CD4-positive, alpha-beta T cell treated with Interleukin-6 for 4 hours (primary cell): ENCODE data around the gene TMEM109.

Experiments used
- DNase-seq: peaks from one replicate; pipeline ENCODE4 v3.0.0-alpha.2; 2020; ENCODE audit warnings: mixed read lengths

The TMEM109 gene

DNA sequence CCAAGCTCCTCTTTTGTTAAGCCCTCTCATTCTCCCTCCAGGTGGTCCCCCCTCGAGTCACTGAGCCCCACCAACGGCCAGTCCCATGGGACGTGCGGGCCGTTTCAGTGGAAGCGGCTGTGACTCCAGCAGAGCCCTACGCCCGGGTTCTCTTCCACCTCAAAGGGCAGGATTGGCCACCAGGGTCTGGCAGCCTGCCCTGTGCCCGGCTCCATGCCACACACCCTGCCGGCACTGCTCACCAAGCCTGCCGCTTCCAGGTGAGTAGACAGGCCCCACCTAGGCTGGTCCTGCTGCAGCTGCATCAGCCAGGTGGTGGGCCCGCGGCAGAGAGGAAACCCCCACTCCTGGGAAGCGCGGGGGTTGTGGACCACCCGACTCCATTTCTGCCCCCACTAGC, 13.6 kb downstream of the TMEM109 start:
- DNase-seq, result no peak

DNA sequence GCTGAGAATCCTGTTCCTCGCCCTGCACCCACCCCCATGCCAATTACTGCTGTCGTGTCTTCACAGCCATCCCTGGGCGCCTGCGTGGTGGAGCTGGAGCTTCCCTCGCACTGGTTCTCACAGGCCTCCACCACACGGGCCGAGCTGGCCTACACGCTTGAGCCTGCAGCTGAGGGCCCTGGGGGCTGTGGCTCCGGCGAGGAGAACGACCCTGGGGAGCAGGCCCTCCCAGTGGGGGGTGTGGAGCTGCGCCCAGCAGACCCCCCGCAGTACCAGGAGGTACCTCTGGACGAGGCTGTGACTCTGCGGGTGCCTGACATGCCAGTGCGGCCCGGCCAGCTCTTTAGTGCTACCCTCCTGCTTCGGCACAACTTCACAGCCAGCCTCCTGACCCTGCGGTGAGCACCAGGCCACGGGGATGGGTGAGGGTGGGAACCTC, 14.6 kb downstream of the TMEM109 start:
- DNase-seq, result no peak

DNA sequence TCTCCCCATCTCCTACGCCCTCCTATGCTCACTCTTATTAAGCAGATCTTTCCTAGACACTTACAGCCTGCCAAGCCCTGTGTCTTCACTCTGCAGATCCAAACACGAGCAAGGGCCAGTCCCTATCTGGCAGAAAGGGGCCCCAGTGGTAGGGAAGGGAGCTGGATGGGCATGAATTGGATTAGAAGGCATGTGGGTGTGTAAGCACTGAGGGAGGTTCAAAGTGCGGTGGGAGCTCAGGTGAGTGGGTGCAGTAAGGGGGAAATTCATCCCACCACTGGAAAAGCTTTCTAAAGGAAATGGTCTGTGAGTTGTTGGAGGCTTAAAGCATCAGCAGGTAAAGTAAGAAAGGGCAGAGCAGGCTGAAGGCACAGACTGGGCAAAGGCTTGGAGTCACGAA, 15.8 kb downstream of the TMEM109 start:
- DNase-seq, result no peak

DNA sequence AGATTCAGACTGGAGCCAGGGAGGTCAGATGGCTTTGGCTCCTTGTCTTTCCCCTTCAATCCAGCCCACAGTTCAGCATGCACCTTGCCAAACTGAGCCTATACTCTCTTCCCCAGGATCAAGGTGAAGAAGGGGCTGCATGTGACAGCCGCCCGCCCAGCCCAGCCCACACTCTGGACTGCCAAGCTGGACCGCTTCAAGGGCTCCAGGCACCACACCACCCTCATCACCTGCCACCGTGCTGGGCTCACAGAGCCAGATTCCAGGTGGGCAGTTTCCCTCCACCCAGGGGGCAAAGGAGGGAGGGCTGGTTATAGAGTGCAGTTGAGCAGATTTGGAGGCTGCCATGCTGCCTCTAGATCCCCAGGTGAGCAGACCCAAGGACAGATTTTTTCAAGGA, 16.4 kb downstream of the TMEM109 start:
- no peak for DNase-seq

DNA sequence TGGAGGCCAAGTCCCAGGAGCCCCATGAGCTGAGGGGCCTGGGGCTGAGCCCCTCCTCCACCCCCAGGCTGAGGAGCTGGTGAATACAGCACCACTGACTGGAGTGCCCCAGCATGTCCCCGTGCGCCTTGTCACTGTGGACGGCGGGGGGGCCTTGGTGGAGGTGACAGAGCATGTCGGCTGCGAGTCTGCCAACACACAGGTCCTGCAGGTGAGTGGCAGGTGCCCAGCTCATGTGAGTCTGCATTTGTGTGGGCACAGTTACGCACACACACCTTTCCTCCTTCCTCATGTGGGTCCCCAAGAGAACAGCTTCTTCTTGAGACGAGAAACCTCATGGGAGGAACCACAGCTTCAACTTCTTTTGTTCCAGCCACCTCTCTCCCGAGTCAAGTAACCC, 18.0 kb downstream of the TMEM109 start:
- no peak for DNase-seq

DNA sequence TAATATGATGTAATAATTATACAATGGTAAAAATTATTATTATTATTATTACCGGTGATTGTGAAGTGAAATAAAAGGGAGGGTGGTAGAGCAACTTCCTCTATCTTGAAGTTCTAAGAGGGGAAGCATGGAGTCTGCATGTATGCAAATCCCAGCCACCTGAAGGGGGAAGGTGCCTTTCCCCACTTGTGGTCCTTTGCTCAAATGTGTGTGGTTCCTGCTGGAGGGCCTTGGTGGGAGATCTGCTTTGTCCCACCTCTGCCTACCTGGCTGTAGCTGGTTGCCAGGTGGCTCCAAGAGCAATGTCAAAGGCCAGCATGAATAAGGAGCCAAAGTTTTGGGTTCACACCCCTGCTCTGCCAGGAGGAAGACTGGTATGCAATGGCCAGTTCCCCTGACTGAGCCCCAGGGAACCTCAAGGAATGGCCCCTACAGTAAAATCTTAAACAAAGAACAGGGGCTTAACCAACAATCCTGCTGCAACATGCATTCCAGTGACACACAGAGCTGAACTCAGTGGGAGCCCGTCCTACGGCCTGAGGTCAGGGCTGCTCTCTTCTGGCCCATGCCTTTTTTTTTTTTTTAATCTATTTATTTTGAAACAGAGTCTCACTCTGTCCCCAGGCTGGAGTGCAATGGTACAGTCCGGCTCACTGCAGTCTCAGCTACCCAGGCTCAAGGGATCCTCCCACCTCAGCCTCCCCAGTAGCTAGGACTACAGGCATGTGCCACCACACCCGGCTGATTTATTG, 18.8 kb downstream of the TMEM109 start:
- DNase-seq, result no peak

DNA sequence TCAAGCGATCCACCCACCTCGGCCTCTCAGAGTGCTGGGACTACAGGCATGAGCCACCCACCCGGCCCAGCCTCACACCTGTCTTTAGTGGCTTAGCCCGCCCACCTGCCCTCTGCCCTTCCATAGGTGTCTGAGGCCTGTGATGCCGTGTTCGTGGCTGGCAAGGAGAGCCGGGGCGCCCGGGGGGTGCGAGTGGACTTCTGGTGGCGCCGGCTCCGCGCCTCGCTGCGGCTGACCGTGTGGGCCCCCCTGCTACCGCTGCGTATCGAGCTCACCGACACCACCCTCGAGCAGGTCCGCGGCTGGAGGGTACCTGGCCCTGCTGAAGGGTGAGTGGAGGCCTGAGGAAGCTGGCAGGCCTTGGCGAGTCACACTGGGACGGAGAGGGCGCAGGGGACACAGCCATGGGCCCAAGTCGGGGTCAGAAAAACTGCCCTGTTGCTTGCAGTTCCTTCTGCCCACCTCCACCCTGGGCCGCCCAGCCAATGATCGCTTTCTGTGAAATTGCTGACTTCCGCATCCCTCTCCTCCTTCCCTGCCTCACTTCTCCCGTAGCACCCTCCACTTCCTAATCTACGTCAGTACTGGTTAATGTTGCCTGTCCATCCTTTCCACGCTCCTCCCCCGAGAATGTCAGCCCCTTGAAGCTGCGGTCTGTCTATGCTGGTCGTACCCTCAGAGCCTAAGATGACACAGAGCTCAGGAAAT, 19.6 kb downstream of the TMEM109 start:
- DNase-seq, result no peak

DNA sequence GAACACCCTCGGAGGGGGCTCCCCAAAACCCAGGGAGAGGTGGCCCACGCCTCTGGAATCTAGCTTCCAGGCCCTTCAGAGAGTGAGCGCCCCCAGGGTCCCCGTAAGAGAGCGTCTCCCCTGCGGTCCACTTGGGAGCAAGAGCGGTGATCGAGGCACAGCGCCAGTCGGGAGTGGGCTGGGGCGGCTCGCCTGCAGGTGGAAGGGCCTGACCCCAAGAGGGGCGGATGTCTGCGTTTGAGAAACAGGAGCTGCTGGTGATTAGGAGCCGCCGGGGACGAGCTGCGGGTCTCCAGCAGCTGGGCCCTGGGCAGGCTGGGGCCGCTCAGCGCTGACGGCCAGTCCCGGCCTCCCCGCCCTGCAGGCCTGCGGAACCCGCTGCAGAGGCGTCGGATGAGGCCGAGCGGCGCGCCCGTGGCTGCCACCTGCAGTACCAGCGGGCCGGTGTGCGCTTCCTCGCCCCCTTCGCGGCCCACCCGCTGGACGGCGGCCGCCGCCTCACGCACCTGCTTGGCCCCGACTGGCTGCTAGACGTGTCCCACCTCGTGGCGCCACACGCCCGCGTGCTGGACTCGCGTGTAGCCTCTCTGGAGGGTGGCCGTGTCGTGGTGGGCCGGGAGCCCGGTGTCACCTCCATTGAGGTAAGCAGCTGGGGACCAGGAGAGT, 20.3 kb downstream of the TMEM109 start:
- DNase-seq, result no peak

DNA sequence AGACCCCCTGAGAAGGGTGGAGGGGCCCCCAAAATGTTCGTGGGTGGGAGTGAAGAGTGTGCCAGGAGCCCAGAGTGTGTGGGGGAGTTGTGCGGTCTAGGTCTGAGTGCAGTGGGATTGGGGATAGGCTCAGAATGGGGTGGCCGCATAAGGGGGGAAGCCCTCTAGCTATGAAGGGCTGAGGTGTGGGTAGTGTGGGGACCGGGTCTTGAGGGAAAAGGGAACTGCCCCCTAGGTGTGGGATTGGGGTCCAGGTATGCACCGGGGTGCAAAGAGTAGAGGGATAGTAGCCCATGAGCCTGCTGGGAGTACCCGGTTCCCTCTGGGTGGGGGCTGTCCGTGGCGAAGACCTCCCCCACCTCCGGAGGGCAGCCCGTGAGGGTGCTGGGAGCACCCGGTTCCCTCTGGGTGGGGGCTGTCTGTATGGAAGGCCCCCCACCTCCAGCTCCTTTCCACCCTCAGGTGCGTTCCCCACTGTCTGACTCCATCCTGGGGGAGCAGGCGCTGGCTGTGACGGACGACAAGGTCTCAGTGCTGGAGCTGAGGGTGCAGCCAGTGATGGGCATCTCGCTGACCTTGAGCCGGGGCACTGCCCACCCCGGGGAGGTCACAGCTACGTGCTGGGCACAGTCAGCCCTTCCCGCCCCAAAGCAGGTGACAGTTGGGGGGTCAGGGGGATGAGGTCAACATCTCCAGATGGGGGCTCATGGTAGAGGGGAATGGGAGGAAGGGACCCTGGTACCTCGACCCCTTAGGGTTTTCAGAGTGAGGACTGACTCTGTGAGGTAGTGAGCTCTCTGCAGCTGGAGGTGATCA, 21.0 kb downstream of the TMEM109 start:
- no peak for DNase-seq

DNA sequence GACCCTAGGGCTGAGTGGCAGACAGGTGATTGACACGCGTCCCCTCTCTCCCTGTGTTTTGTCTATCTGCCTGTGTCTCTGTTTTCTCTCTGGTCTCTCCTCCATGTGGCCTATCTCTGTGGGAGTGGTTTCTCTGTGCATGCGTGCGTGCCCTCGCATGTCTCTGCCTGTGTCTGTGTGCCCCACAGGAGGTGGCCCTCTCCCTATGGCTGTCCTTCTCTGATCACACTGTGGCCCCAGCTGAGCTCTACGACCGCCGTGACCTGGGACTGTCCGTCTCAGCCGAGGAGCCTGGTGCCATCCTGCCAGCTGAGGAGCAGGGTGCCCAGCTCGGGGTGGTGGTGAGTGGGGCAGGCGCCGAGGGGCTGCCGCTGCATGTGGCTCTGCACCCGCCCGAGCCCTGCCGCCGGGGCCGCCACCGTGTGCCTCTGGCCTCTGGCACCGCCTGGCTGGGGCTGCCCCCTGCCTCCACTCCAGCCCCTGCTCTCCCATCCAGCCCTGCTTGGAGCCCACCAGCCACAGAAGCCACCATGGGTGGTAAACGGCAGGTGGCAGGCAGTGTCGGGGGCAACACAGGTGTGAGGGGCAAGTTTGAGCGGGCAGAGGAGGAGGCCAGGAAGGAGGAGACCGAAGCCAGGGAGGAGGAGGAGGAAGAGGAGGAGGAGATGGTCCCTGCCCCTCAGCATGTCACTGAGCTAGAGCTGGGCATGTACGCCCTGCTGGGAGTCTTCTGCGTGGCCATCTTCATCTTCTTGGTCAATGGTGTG, 21.9 kb downstream of the TMEM109 start:
- DNase-seq, result no peak

DNA sequence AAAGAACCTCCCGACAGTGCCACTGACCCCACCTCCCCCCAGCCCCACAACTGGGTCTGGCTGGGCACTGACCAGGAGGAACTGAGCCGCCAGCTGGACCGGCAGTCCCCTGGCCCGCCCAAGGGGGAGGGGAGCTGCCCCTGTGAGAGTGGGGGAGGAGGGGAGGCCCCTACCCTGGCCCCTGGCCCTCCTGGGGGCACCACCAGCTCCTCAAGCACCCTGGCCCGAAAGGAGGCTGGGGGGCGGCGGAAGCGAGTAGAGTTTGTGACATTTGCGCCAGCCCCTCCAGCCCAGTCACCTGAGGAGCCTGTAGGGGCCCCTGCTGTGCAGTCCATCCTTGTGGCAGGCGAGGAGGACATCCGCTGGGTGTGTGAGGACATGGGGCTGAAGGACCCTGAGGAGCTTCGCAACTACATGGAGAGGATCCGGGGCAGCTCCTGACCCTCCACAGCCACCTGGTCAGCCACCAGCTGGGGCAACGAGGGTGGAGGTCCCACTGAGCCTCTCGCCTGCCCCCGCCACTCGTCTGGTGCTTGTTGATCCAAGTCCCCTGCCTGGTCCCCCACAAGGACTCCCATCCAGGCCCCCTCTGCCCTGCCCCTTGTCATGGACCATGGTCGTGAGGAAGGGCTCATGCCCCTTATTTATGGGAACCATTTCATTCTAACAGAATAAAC, 22.6 kb downstream of the TMEM109 start:
- DNase-seq, result no peak

DNA sequence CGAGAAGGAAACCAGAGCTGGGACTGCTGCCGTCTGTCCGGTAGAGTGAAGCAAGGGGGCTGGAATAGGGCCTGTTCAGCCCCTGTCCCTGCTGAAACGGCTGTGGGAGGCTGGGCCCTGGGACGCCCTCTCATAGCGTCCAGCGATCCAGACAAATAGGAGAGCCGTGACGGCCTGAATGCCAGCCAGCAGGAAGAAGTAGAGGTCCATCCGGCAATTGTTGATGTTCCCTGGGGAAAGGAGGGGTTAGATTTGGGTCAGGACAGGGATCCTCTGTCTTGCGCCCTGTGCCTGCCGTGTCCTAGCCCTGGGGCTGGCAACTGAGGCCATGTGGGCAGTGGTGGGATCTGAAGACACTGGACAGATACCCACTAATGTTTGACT, 23.2 kb downstream of the TMEM109 start:
- DNase-seq, result no peak

DNA sequence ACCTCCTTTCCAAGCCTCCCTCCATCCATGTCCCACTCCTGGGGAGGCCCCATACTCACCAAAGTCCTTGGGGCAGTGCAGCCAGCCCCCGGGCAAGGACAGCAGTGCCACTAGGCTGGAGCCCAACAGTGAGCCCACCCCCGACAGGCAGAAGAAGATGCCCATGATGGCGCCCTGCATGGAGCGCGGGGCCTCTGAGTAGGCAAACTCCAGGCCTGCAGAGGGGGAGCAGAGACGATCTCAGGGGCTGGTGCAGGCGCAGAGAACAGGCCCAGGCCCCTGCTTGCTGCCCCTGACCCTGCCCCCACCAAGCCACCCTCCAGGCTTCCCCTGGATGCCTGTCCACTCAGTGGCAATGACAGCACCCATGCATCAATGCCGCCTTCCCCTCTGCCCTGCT, 23.9 kb downstream of the TMEM109 start:
- no peak for DNase-seq

DNA sequence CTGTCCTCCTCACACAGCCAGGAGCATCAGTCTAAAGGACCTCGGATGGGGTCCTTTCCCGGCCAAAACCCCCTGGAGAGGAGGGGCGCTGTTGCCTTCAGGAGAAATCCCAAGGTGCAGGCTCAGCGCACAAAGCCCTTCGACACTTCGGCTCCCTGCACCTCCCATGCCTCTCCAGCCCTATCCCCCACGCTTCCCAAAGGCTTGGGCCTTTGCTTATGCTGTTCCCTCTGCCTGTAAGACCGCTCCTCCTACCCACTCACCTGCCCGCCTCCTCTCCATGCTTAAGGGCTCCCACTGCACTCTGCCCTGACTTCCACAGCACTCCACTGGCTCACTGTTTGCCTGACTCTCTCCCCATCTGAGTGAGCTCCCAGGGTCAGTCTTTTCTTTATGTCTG, 24.5 kb downstream of the TMEM109 start:
- DNase-seq, result no peak

DNA sequence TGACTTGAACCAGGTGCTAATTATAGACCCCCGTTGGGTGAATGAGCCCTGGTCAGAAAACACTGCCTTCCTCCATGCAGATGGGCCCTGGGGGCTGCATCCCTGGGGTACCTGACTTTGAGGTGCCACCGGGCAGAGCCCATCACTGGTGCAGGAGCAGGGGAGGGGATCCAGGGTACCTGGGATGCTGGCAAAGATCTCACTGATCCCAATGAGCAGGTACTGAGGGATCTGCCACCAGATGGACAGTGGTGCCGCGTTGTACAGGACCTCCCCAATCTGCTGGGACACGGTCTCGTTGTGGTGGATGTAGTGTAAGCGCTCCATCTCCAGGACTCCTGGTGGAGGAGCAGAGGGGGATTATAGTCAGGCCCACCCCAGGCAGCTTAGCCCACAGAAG, 25.3 kb downstream of the TMEM109 start:
- DNase-seq, result no peak

DNA sequence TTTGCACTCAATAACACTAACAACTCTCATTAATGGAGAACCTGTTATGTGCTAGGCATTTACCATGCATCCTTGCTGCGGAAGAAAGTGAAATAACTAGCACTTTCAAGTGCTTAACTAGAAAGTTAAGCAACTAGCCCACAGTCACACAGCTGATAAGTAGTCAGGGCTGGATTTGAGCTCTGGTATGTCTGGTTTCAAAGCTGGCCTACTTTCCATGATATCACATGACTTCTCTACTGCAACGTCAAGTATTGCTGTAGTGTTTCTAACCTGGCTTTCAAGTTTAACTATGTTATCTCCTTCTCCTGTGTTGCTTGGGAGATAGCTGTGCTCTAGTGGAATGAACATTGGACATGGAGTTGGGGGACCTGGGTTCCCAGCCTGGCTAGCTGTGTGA, 25.9 kb downstream of the TMEM109 start:
- no peak for DNase-seq

DNA sequence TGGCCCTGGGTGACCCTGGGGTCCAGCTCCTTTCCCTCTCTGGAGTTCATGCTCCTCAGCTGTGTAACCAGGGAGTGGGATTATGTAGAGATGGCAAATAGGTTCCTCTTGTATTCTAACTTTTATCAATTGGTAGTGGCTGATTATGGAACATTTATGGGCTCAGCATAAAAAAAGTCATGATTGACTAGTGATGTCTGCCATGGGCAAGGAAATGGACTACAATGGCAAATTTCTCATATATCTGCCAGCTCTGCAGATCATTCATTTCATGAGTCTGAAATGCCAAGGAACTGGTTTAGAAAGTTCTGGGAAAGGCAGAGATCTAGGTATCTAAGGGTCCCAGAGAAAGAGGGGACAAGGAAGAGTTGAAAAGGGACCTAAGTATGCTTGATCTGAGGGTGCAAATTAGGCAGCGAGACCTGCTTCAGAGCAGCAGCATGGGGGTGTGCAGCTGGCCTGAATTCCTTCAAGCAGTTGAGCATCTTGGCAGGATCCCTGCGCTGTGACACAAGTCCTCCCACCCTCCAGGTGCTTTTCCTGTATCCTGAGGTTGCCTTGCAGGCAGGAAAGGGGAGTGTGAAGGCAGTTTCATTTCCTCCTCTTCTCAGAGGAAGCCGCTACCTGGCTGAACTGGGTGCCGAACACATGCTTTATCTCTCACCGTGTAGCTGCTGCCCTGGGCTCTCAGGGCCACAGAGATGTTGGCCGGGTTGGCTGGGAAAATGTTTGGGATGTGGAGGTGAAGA, 27.6 kb downstream of the TMEM109 start:
- no peak for DNase-seq

DNA sequence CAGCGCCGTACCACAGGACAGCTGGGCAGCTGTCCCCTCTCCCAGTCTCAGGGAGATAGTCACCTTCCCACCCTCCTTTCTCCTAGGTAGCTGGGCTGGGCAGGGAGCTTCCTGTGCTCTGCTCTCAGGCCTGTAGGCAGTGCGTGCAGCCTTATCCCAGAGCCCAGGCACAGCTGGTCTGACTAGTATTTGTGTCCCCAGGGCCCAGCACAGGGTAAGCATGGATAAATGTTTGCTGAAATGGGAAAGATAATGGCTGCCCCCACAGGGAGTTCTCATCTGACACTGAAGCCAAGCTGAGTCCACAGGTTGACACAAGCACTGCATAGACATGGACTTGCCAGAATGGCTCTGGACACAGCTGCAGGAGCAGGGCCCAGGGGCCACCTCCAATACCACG, 28.3 kb downstream of the TMEM109 start:
- no peak for DNase-seq

DNA sequence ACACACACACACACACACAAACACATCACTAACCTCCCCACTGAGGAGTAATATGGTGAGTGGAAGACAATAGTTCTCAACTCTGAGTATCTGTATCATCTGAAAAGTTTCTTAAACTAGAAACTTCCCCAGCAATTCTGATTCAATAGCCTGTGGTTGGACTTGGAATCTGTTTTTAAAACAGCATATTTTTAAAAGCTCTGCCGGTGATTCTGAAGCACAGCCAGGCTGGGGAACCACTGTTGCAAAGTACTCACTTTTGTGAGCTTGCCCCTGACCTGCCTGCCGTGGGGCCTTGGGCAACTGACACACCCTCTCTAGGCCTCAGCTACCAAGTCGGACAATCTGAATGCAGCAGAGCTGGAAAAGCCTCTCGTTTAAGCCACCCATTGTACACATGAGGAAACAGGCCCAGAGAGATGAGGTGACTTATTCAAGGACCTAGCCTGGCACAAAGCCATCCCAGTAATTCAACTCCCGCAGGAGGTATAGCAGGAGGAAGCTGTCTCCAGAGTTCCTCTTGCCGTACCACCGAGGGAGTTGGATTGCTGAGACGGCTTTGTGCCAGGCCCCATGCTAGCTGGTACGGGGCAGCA, 29.1 kb downstream of the TMEM109 start:
- DNase-seq, result no peak

DNA sequence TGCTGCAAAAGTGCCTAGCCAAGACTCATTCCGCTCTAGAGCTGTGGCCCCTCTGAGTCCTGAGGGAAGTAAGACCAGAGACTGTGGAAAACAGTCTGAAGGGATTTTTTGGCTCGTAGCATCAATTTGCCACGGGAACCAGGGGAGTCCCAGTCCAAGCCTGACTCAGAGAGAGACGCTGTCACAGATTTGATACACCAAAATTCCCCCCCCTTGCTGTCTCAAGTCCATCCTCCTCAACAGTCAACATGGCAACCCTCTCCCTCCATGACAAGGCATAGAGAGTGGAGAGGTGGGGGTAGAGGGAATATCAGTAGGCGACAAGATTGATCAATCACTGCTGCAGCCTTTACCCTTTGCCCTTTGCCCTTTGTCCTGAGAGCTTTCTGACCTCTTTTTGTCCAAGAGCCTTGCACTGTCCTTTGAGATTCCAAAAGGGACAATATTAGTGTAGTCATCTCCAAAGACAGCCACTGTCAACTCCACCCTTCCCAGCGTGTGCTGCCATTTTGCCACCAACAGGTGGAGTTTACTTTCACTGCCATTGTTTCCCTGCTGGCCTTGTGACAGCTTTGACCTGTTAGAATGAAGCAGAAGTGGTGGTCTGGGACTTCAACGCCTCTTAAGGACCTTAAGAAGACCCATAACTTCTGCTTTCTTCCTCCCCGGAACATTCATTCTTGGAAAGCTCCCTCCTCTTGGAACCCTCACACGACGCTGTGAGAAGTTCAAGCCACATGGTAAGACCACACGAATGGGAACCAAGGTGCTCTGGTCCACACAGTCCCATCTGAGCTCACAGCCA, 30.7 kb downstream of the TMEM109 start:
- DNase-seq, result peak; percentile 14
